OCI-LY1 (cell line): ENCODE measurements around the gene SMYD3.

ENCODE experiments used
- H2AFZ ChIP-seq: fragments of 200-600 bp; sonication (generic), shearing (Covaris generic); 2 replicates; pipeline ENCODE4 v1.6.0; 2014; ENCODE audit warnings: antibody characterized with exemption, mild to moderate bottlenecking, low read length
- H3F3A ChIP-seq: fragments of 200-600 bp; sonication (generic), shearing (Covaris generic); 2 replicates; pipeline ENCODE4 v1.6.0; 2014; ENCODE audit warnings: mild to moderate bottlenecking, antibody characterized with exemption, low read length, moderate library complexity; ENCODE audit not compliant: insufficient read depth
- H3K27ac ChIP-seq: fragments of 200-600 bp; sonication (generic); 2 replicates; pipeline ENCODE4 v1.5.1; 2014; ENCODE audit warnings: low read length, mixed run types, mild to moderate bottlenecking, low read depth; ENCODE audit not compliant: poor library complexity, severe bottlenecking
- H3K27me3 ChIP-seq: fragments of 200-600 bp; sonication (generic); 2 replicates; pipeline ENCODE4 v1.6.0; 2014; ENCODE audit warnings: antibody characterized with exemption, mild to moderate bottlenecking, low read length, moderate library complexity; ENCODE audit not compliant: insufficient read depth
- H3K36me3 ChIP-seq: fragments of 200-600 bp; sonication (generic); 2 replicates; pipeline ENCODE4 v1.6.1; 2014; ENCODE audit warnings: mild to moderate bottlenecking, antibody characterized with exemption, low read length, moderate library complexity, mixed read lengths; ENCODE audit not compliant: insufficient read depth
- H3K4me1 ChIP-seq: fragments of 200-600 bp; sonication (generic); 2 replicates; pipeline ENCODE4 v1.5.1; 2014; ENCODE audit warnings: mild to moderate bottlenecking, low read length, moderate library complexity; ENCODE audit not compliant: insufficient read depth, severe bottlenecking
- H3K4me2 ChIP-seq: fragments of 200-600 bp; sonication (generic), shearing (Covaris generic); 2 replicates; pipeline ENCODE4 v1.6.1; 2014; ENCODE audit warnings: low read length
- H3K4me3 ChIP-seq: fragments of 200-600 bp; sonication (generic); 2 replicates; pipeline ENCODE4 v1.5.1; 2014; ENCODE audit warnings: low read length, low read depth, mild to moderate bottlenecking, mixed read lengths; ENCODE audit not compliant: poor library complexity, severe bottlenecking
- H3K79me2 ChIP-seq: fragments of 200-600 bp; shearing (Covaris generic); 2 replicates; pipeline ENCODE4 v1.6.1; 2016; ENCODE audit warnings: mixed run types, low read length, mixed read lengths; ENCODE audit not compliant: insufficient read depth
- H3K9ac ChIP-seq: fragments of 200-600 bp; sonication (generic), shearing (Covaris generic); 2 replicates; pipeline ENCODE4 v1.6.1; 2014; ENCODE audit warnings: mild to moderate bottlenecking, low read length, mixed read lengths
- H3K9me2 ChIP-seq: fragments of 200-600 bp; sonication (generic), shearing (Covaris generic); 2 replicates; pipeline ENCODE4 v1.6.1; 2014; ENCODE audit warnings: low read depth, mild to moderate bottlenecking, low read length, mixed read lengths
- H3K9me3 ChIP-seq: fragments of 200-600 bp; shearing (Covaris generic); 2 replicates; pipeline ENCODE4 v1.6.1; 2014; ENCODE audit warnings: low read length, mixed read lengths
- H4K20me1 ChIP-seq: fragments of 200-600 bp; sonication (generic), shearing (Covaris generic); 2 replicates; pipeline ENCODE4 v1.6.0; 2016; ENCODE audit warnings: mild to moderate bottlenecking, low read length; ENCODE audit not compliant: insufficient read depth
- CTCF ChIP-seq: fragments of 200-600 bp; sonication (generic), shearing (Covaris generic); IDR thresholded peaks from 2 replicates; pipeline ENCODE4 v1.5.1; 2017; ENCODE audit warnings: mild to moderate bottlenecking, antibody characterized with exemption, low read length, moderate library complexity, mixed read lengths
- EZH2 ChIP-seq: fragments of 200-600 bp; sonication (generic), shearing (Covaris generic); IDR thresholded peaks from 2 replicates; pipeline ENCODE4 v1.8.0; 2017; ENCODE audit warnings: borderline replicate concordance, mixed run types, mild to moderate bottlenecking, antibody characterized with exemption, low read length, moderate library complexity, mixed read lengths

SMYD3 gene

GRCh38 chr1:246138781-246139180 is 368.3 kb downstream of the SMYD3 start:
- no peak overlapping the region for H3K27ac ChIP-seq
- no peak overlapping the region for H2AFZ ChIP-seq
- H3K79me2 ChIP-seq: no peaks in the 10 kb centered on the region
- H3F3A ChIP-seq: no peaks in the 10 kb centered on the region
- H3K9me3 ChIP-seq: no peaks in the 10 kb centered on the region
- no peaks in the 10 kb centered on the region for H4K20me1 ChIP-seq
- no peak overlapping the region for H3K4me2 ChIP-seq
- TF ChIP-seq CTCF (no peak), EZH2 (no peak)
- H3K36me3 ChIP-seq: no peaks in the 10 kb centered on the region
- no peak overlapping the region for H3K9ac ChIP-seq
- no peaks in the 10 kb centered on the region for H3K4me1 ChIP-seq
- H3K4me3 ChIP-seq: no peak overlapping the region
- no peaks in the 10 kb centered on the region for H3K27me3 ChIP-seq
- no peaks in the 10 kb centered on the region for H3K9me2 ChIP-seq

DNA sequence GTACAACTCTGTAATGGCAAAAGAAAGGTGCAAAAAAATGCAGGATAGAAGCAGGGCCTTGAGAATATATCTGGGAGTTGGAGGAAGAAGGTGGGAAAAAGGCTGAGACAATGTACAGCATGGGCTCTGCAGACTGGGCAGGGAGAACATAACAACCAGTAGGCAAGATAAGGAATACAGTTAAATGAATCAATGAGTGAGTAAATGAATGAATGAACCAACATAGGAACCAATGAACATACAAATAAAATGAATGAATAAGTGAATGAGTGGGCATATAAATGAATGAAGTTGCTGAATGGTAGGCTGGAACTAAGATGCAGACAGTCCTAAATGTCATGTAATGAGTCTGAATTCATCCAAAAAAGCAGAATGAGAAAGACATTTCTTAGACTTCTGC is 370.6 kb downstream of the SMYD3 start:
- no peak overlapping the region for H3K4me2 ChIP-seq
- no peaks in the 10 kb centered on the region for H3K9me3 ChIP-seq
- no peaks in the 10 kb centered on the region for H3K27me3 ChIP-seq
- H3K9ac ChIP-seq: no peak overlapping the region
- H3K4me3 ChIP-seq: no peak overlapping the region
- TF ChIP-seq CTCF (no peak), EZH2 (no peak)
- no peak overlapping the region for H3K27ac ChIP-seq
- no peaks in the 10 kb centered on the region for H4K20me1 ChIP-seq
- H3K36me3 ChIP-seq: no peaks in the 10 kb centered on the region
- no peak overlapping the region for H2AFZ ChIP-seq
- no peaks in the 10 kb centered on the region for H3K79me2 ChIP-seq
- no peaks in the 10 kb centered on the region for H3K9me2 ChIP-seq
- no peaks in the 10 kb centered on the region for H3F3A ChIP-seq
- no peaks in the 10 kb centered on the region for H3K4me1 ChIP-seq

GRCh38 chr1:246134789-246135188 is 372.3 kb downstream of the SMYD3 start:
- no peak overlapping the region for H2AFZ ChIP-seq
- no peak overlapping the region for H3K9ac ChIP-seq
- H3K4me2 ChIP-seq: no peak overlapping the region
- no peaks in the 10 kb centered on the region for H3K4me1 ChIP-seq
- no peaks in the 10 kb centered on the region for H3K9me2 ChIP-seq
- no peaks in the 10 kb centered on the region for H3K79me2 ChIP-seq
- no peaks in the 10 kb centered on the region for H3K36me3 ChIP-seq
- H3K4me3 ChIP-seq: no peak overlapping the region
- no peaks in the 10 kb centered on the region for H3K27me3 ChIP-seq
- H3K9me3 ChIP-seq: no peaks in the 10 kb centered on the region
- H3K27ac ChIP-seq: no peak overlapping the region
- no peaks in the 10 kb centered on the region for H4K20me1 ChIP-seq
- no peaks in the 10 kb centered on the region for H3F3A ChIP-seq
- TF ChIP-seq CTCF: no peak
